GM12878 (cell line): ENCODE results near the gene CLDN6. TPM values are rescaled to one million over a fixed set of nuclear protein-coding genes. Genes with fewer than 3 reads are reported as not detected.

Experiments
- ATF7 ChIP-seq: fragments of 450-650 bp; IDR thresholded peaks from 2 replicates; pipeline ENCODE4 v1.6.1; 2016; ENCODE audit warnings: low read depth, mild to moderate bottlenecking
- CBFB ChIP-seq: IDR thresholded peaks from 2 replicates; pipeline ENCODE4 v1.6.1; 2016; ENCODE audit warnings: antibody characterized with exemption, low read depth
- CHD2 ChIP-seq: IDR thresholded peaks from 2 replicates; pipeline ENCODE4 v1.6.1; 2011; ENCODE audit warnings: low read depth, low read length, improper control_type of control experiment, borderline replicate concordance
- E2F8 ChIP-seq: fragments of 450-650 bp; IDR thresholded peaks from 2 replicates; pipeline ENCODE4 v1.6.1; 2018; ENCODE audit warnings: mild to moderate bottlenecking, low read depth, moderate library complexity; ENCODE audit not compliant: partially characterized antibody
- ETV6 ChIP-seq, 2 experiments: fragments of 450-650 bp in 1 of 2; IDR thresholded peaks in 1 of 2; conservative IDR thresholded peaks in 1 of 2; 2 replicates each; pipeline ENCODE4 v1.6.1; 2014; ENCODE audit warnings: antibody characterized with exemption in 1 of 2, borderline replicate concordance in 1 of 2, low read depth in 1 of 2, mild to moderate bottlenecking in 1 of 2, moderate library complexity in 1 of 2
- GABPA ChIP-seq: IDR thresholded peaks from 2 replicates; pipeline ENCODE4 v1.6.1; 2014; ENCODE audit warnings: antibody characterized with exemption, low read depth, mild to moderate bottlenecking, inconsistent platforms
- MTA2 ChIP-seq: fragments of 450-650 bp; IDR thresholded peaks from 2 replicates; pipeline ENCODE4 v1.6.1; 2016; ENCODE audit warnings: low read depth, mild to moderate bottlenecking, moderate library complexity
- MYB ChIP-seq: fragments of 150-350 bp; IDR thresholded peaks from 2 replicates; pipeline ENCODE4 v1.6.1; 2014; ENCODE audit warnings: mild to moderate bottlenecking, low read depth, low read length, borderline replicate concordance
- MYC ChIP-seq: IDR thresholded peaks from 2 replicates; pipeline ENCODE4 v1.6.1; 2011; ENCODE audit warnings: mild to moderate bottlenecking, low read length, moderate library complexity, inconsistent platforms; ENCODE audit not compliant: insufficient read depth, insufficient replicate concordance, insufficient read length, severe bottlenecking
- NFYB ChIP-seq: IDR thresholded peaks from 2 replicates; pipeline ENCODE4 v1.6.1; 2011; ENCODE audit warnings: low read depth, mild to moderate bottlenecking, low read length, improper control_type of control experiment, moderate library complexity; ENCODE audit not compliant: insufficient read depth
- NKRF ChIP-seq: fragments of 450-650 bp; conservative IDR thresholded peaks from 2 replicates; pipeline ENCODE4 v1.6.1; 2017; ENCODE audit warnings: mild to moderate bottlenecking, moderate library complexity
- RB1 ChIP-seq: fragments of 450-650 bp; formaldehyde crosslinking; IDR thresholded peaks from 2 replicates; pipeline ENCODE4 v1.6.1; 2017; ENCODE audit warnings: mild to moderate bottlenecking, borderline replicate concordance
- REST ChIP-seq: IDR thresholded peaks from 2 replicates; pipeline ENCODE4 v1.6.1; 2012; ENCODE audit warnings: mild to moderate bottlenecking, low read depth, low read length
- SMAD1 ChIP-seq: fragments of 450-650 bp; IDR thresholded peaks from 2 replicates; pipeline ENCODE4 v1.6.1; 2018; ENCODE audit warnings: mild to moderate bottlenecking, low read depth; ENCODE audit not compliant: partially characterized antibody
- ZNF274 ChIP-seq: IDR thresholded peaks from one replicate; pipeline ENCODE4 v1.8.0; 2011; ENCODE audit not compliant: insufficient read length, insufficient read depth
- polyA plus RNA-seq, 11 experiments: library from polyadenylated mRNA; depleted of rRNA in 4 of 11; unstranded in 6 of 11; stranded (reverse) in 5 of 11; fragments of >200 nt; fragmentation: Nextera tagmentation in 4 of 11; fragmentation: Illumina TruSeq in 1 of 11; extraction: Ambion mirVana in 4 of 11; extraction: Trizol in 1 of 11; gene quantifications; 1 replicate in 1 of 11; 2 replicates in 10 of 11; pipeline versions ENCODE4 v1.2.1 to v1.2.3, GENCODE V29; 2011 to 2016; ENCODE audit warnings: inconsistent platforms in 2 of 11, missing spikeins in 2 of 11, low read depth in 1 of 11
- total RNA-seq, 4 experiments: library from RNA; depleted of rRNA in 3 of 4; stranded (reverse); fragments of >200 nt in 3 of 4; fragmentation: Illumina TruSeq in 1 of 4; extraction: Trizol in 1 of 4; gene quantifications; 2 replicates each; pipeline versions ENCODE4 v1.2.1 to v1.2.3, GENCODE V29; 2013 to 2021
- TF ChIP-seq, protein P1 (sequence below): fragments of 450-650 bp; IDR thresholded peaks from 2 replicates; pipeline ENCODE4 v1.6.1; 2017; ENCODE audit warnings: antibody characterized with exemption, mild to moderate bottlenecking, moderate library complexity

Gene CLDN6
- total and polyA plus RNA-seq, 10 of the 15 experiments (the other 5 are each of a cell fraction or from before 2014, with no cell fraction given): 0.15 to 0.26 (median 0.23) TPM; not detected in 7

DNA sequence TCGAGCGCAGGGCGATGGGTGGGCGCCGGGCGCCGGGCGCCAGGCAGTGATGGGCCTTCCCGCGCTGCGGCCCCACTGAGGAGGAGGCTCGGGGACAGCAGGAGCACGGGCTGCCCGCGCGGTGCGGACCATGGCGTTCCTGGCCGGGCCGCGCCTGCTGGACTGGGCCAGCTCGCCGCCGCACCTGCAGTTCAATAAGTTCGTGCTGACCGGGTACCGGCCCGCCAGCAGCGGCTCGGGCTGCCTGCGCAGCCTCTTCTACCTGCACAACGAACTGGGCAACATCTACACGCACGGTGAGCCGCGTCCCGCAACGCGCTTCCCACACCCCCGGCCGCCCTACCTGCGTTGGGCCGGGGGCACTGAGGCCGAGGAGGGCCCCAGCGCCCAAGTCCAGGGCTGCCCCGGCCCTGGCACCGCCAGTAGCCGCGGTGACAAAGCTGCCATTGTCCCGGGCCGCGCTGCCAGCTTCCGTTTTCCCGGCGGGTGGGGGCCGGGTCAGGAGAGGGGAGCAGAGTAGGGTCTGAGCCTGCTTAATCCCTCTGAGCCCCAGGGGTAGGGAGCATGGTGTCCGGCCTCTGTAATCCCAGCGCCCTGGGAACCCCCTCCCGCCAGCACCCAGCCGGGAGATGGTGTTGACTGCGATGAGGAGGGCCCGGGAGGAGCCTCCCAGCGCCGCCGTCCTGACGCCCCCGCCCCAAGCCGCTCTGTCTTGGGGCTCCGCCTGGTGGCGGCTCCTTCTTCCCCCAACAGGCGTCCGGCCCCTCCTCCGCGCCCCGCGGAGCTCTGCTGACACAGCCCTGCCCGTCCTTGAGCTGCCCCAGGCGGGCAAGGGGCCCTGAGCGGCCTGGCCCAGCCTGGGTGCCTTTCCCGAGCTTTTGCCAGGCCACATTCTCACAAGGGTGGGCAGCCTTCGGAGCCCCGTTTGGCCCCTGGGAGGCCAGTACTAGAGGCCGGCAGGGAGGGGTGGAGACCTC, 48.1 kb downstream of the CLDN6 start (continued):
- 0 out of 2 replicates have a peak, but pooled peaks have one; percentile 49 for TF ChIP-seq CHD2
- no peak for TF ChIP-seq REST
- TF ChIP-seq ZNF274: no peak
- no peak for TF ChIP-seq ETV6 (conservative IDR thresholded peaks at IDR 0.05 in 1 of 2, IDR thresholded peaks at IDR 0.05 in 1 of 2; ENCODE audit: borderline replicate concordance in 1 of 2, low read depth in 1 of 2)
- no peak for TF ChIP-seq SMAD1
- no peak for TF ChIP-seq E2F8
- no peak for TF ChIP-seq MYC
- no peak for TF ChIP-seq NKRF
- TF ChIP-seq ATF7: no peak
- TF ChIP-seq NFYB: no peak
- TF ChIP-seq MTA2: no peak
- no peak for TF ChIP-seq GABPA
- no peak for TF ChIP-seq MYB
- TF ChIP-seq CBFB: no peak
- TF ChIP-seq RB1: no peak
- TF ChIP-seq, protein P1, sequence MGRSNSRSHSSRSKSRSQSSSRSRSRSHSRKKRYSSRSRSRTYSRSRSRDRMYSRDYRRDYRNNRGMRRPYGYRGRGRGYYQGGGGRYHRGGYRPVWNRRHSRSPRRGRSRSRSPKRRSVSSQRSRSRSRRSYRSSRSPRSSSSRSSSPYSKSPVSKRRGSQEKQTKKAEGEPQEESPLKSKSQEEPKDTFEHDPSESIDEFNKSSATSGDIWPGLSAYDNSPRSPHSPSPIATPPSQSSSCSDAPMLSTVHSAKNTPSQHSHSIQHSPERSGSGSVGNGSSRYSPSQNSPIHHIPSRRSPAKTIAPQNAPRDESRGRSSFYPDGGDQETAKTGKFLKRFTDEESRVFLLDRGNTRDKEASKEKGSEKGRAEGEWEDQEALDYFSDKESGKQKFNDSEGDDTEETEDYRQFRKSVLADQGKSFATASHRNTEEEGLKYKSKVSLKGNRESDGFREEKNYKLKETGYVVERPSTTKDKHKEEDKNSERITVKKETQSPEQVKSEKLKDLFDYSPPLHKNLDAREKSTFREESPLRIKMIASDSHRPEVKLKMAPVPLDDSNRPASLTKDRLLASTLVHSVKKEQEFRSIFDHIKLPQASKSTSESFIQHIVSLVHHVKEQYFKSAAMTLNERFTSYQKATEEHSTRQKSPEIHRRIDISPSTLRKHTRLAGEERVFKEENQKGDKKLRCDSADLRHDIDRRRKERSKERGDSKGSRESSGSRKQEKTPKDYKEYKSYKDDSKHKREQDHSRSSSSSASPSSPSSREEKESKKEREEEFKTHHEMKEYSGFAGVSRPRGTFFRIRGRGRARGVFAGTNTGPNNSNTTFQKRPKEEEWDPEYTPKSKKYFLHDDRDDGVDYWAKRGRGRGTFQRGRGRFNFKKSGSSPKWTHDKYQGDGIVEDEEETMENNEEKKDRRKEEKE: no peak
